PC-3 (cell line): ENCODE measurements around the gene EHBP1.
A peak's percentile ranks its signal among the peaks of the same experiment; 100 is the strongest.

ENCODE experiments used
- CTCF ChIP-seq: fragments of 300-600 bp; sonication (generic); conservative IDR thresholded peaks from 2 replicates; pipeline ENCODE4 v1.5.1; 2017; ENCODE audit warnings: antibody characterized with exemption, low read depth, mild to moderate bottlenecking, low read length
- EZH2 ChIP-seq: fragments of 300-600 bp; sonication (generic); IDR thresholded peaks from one replicate; pipeline ENCODE4 v1.6.1; 2017; ENCODE audit warnings: antibody characterized with exemption, mild to moderate bottlenecking, low read length; ENCODE audit not compliant: unreplicated experiment
- EZH2phosphoT487 ChIP-seq: fragments of 300-600 bp; sonication (generic); IDR thresholded peaks from 2 replicates; pipeline ENCODE4 v1.6.1; 2018; ENCODE audit warnings: mild to moderate bottlenecking, antibody characterized with exemption, low read length, borderline replicate concordance

GRCh38 chr2:63051042-63051794 lies 345.7 kb downstream of the EHBP1 start:
- TF ChIP-seq CTCF (0 out of 2 replicates have a peak, but pooled peaks have one; percentile 11), EZH2 (no peak), EZH2phosphoT487 (no peak)
